Effector memory CD8-positive, alpha-beta T cell (primary cell): Measurements from ENCODE around the gene ACP4.

ENCODE experiments used
- ATAC-seq: fragments of 150-1000 bp; cut with Tn5 transposase; replicated peaks from 2 replicates; pipeline ENCODE4 v1.10.0; 2021; ENCODE audit warnings: mild to moderate bottlenecking, moderate library complexity
- DNase-seq, 3 experiments: peaks; one replicate each; pipeline ENCODE4 v3.0.0; 2021
- H3K27ac Mint-ChIP-seq, 2 donors: one replicate each; pipeline ENCODE4 v1.8.0; 2022; ENCODE audit warnings: mild to moderate bottlenecking in 2 of 2, mixed read lengths in 2 of 2, moderate library complexity in 2 of 2
- H3K27me3 Mint-ChIP-seq, 2 donors: one replicate each; pipeline ENCODE4 v1.8.0; 2022; ENCODE audit warnings: mixed read lengths in 2 of 2
- H3K36me3 Mint-ChIP-seq: one replicate; pipeline ENCODE4 v1.8.0; 2022; ENCODE audit warnings: mild to moderate bottlenecking, moderate library complexity, mixed read lengths; ENCODE audit not compliant: insufficient read depth
- H3K4me1 Mint-ChIP-seq, 2 donors: one replicate each; pipeline ENCODE4 v1.8.0; 2022; ENCODE audit warnings: low read depth in 2 of 2, mixed read lengths in 2 of 2
- H3K4me3 Mint-ChIP-seq, 2 donors: one replicate each; pipeline ENCODE4 v1.8.0; 2022; ENCODE audit warnings: mild to moderate bottlenecking in 2 of 2, mixed read lengths in 2 of 2, moderate library complexity in 2 of 2
- H3K9me3 Mint-ChIP-seq, 2 donors: one replicate each; pipeline ENCODE4 v1.8.0; 2022; ENCODE audit warnings: mixed read lengths in 2 of 2

Gene ACP4

GRCh38 chr19:50823389-50824042 is 33.3 kb downstream of the ACP4 start, which contains the start of gene KLK1:
KLK1 (minus strand) TSS chr19:50823787; CDS start chr19:50823748, 39 bp downstream.
- ATAC-seq = no peak
- peaks cover 4% of the 10 kb centered on the region for H3K36me3 Mint-ChIP-seq
- no peak within 1 kb of the TSS for H3K4me3 Mint-ChIP-seq
- H3K4me1 Mint-ChIP-seq = peaks cover 8 to 9% of the 10 kb centered on the region in 2 donors
- no peak within 1 kb of the TSS for H3K27ac Mint-ChIP-seq
- H3K27me3 Mint-ChIP-seq = peaks cover 70 to 80% of the 10 kb centered on the region in 2 donors
- no peak for DNase-seq
- no peaks in the 10 kb centered on the region for H3K9me3 Mint-ChIP-seq

- Mint-ChIP-seq H3K4me1 (no peaks in the 10 kb centered on the region), H3K9me3 (no peaks in the 10 kb centered on the region), H3K36me3 (no peaks in the 10 kb centered on the region), H3K4me3 (no peak overlapping the region), H3K27me3 (peaks cover 52 to 68% of the 10 kb centered on the region in 2 donors), H3K27ac (no peak overlapping the region)
- ATAC-seq (no peak), DNase-seq (no peak)
Observed at GRCh38 chr19:50826492-50827240, 36.5 kb downstream of the ACP4 start.

- Mint-ChIP-seq H3K27ac (no peak overlapping the region), H3K4me3 (no peak overlapping the region), H3K27me3 (peaks cover 52 to 68% of the 10 kb centered on the region in 2 donors), H3K36me3 (no peaks in the 10 kb centered on the region), H3K4me1 (no peaks in the 10 kb centered on the region), H3K9me3 (no peaks in the 10 kb centered on the region)
- ATAC-seq = no peak
- DNase-seq = no peak
Observed at GRCh38 chr19:50827476-50827875, 37.3 kb downstream of the ACP4 start.

GRCh38 chr19:50829801-50830200 is 39.6 kb downstream of the ACP4 start:
- Mint-ChIP-seq H3K27ac (no peak overlapping the region), H3K4me3 (no peak overlapping the region), H3K27me3 (peaks cover 59 to 73% of the 10 kb centered on the region in 2 donors), H3K36me3 (no peaks in the 10 kb centered on the region), H3K4me1 (no peaks in the 10 kb centered on the region), H3K9me3 (no peaks in the 10 kb centered on the region)
- DNase-seq (no peak), ATAC-seq (no peak)

GRCh38 chr19:50830266-50831025 is 40.2 kb downstream of the ACP4 start:
- no peaks in the 10 kb centered on the region for H3K36me3 Mint-ChIP-seq
- H3K4me1 Mint-ChIP-seq = peaks cover 1 to 3% of the 10 kb centered on the region in 2 donors
- no peaks in the 10 kb centered on the region for H3K9me3 Mint-ChIP-seq
- DNase-seq = no peak
- peaks cover 65 to 76% of the 10 kb centered on the region in 2 donors for H3K27me3 Mint-ChIP-seq
- ATAC-seq = no peak
- H3K4me3 Mint-ChIP-seq = no peak overlapping the region
- no peak overlapping the region for H3K27ac Mint-ChIP-seq

- DNase-seq = no peak
- no peak overlapping the region for H3K27ac Mint-ChIP-seq
- no peak for ATAC-seq
- peaks cover 2 to 5% of the 10 kb centered on the region in 2 donors for H3K4me1 Mint-ChIP-seq
- H3K4me3 Mint-ChIP-seq = no peak overlapping the region
- no peaks in the 10 kb centered on the region for H3K36me3 Mint-ChIP-seq
- peaks cover 63 to 77% of the 10 kb centered on the region in 2 donors for H3K27me3 Mint-ChIP-seq
- H3K9me3 Mint-ChIP-seq = no peaks in the 10 kb centered on the region
Observed at GRCh38 chr19:50831026-50831396, 40.8 kb downstream of the ACP4 start.

GRCh38 chr19:50832666-50833065 is 42.5 kb downstream of the ACP4 start:
- DNase-seq (no peak), ATAC-seq (no peak)
- peaks cover 11 to 13% of the 10 kb centered on the region in 2 donors for H3K4me1 Mint-ChIP-seq
- peaks cover 66 to 77% of the 10 kb centered on the region in 2 donors for H3K27me3 Mint-ChIP-seq
- H3K27ac Mint-ChIP-seq = no peak overlapping the region
- no peaks in the 10 kb centered on the region for H3K9me3 Mint-ChIP-seq
- no peak overlapping the region for H3K4me3 Mint-ChIP-seq
- peaks cover 4% of the 10 kb centered on the region for H3K36me3 Mint-ChIP-seq

- peaks cover 11 to 13% of the 10 kb centered on the region in 2 donors for H3K4me1 Mint-ChIP-seq
- H3K36me3 Mint-ChIP-seq = peaks cover 4% of the 10 kb centered on the region
- no peak for DNase-seq
- no peaks in the 10 kb centered on the region for H3K9me3 Mint-ChIP-seq
- peaks cover 64 to 77% of the 10 kb centered on the region in 2 donors for H3K27me3 Mint-ChIP-seq
- ATAC-seq = no peak
- H3K4me3 Mint-ChIP-seq = no peak within 1 kb of the TSS
- H3K27ac Mint-ChIP-seq = no peak within 1 kb of the TSS
Observed at GRCh38 chr19:50833117-50833801, 43.0 kb downstream of the ACP4 start, which contains the start of gene KLK15. KLK15 (minus strand) TSS chr19:50833574; CDS start chr19:50831492, 2,082 bp downstream.

- Mint-ChIP-seq H3K27ac (no peak overlapping the region), H3K9me3 (no peaks in the 10 kb centered on the region), H3K27me3 (peaks cover 66 to 80% of the 10 kb centered on the region in 2 donors), H3K4me1 (peaks cover 11 to 13% of the 10 kb centered on the region in 2 donors), H3K4me3 (no peak overlapping the region), H3K36me3 (peaks cover 4% of the 10 kb centered on the region)
- DNase-seq = no peak
- ATAC-seq = no peak
Observed at GRCh38 chr19:50833802-50834167, 43.6 kb downstream of the ACP4 start.

- ATAC-seq = no peak
- H3K4me1 Mint-ChIP-seq = peaks cover 11 to 13% of the 10 kb centered on the region in 2 donors
- no peaks in the 10 kb centered on the region for H3K9me3 Mint-ChIP-seq
- peaks cover 63 to 90% of the 10 kb centered on the region in 2 donors for H3K27me3 Mint-ChIP-seq
- H3K36me3 Mint-ChIP-seq = peaks cover 4% of the 10 kb centered on the region
- DNase-seq = no peak
- H3K4me3 Mint-ChIP-seq = peak overlapping the region; percentile 86 to 88
- H3K27ac Mint-ChIP-seq = no peak overlapping the region
Observed at GRCh38 chr19:50835103-50835784, 45.0 kb downstream of the ACP4 start.

- Mint-ChIP-seq H3K27ac (peak overlapping the region in 1 of 2 donors; percentile 71), H3K9me3 (no peaks in the 10 kb centered on the region), H3K36me3 (peaks cover 4% of the 10 kb centered on the region), H3K4me3 (peak overlapping the region; percentile 86 to 88), H3K4me1 (peaks cover 11 to 13% of the 10 kb centered on the region in 2 donors), H3K27me3 (peaks cover 60 to 84% of the 10 kb centered on the region in 2 donors)
- DNase-seq (peak; percentile 36 to 45 (median 40)), ATAC-seq (peak; percentile 80)
Observed at GRCh38 chr19:50835785-50836542, 45.7 kb downstream of the ACP4 start.
